Activated naive CD8-positive, alpha-beta T cell treated with anti-CD3 and anti-CD28 coated beads, Interleukin-2, amount 50 U/mL, for 24 hours (primary cell): ENCODE measurements around the gene RBPJL.

Experiments used
- ATAC-seq: fragments of 150-1000 bp; cut with Tn5 transposase; one replicate; pipeline ENCODE4 v1.10.0; 2021
- DNase-seq: peaks from one replicate; pipeline ENCODE4 v3.0.0; 2021
- H3K27ac Mint-ChIP-seq: one replicate; pipeline ENCODE4 v1.8.0; 2021; ENCODE audit warnings: mild to moderate bottlenecking, mixed read lengths
- H3K27me3 Mint-ChIP-seq: one replicate; pipeline ENCODE4 v1.8.0; 2021; ENCODE audit warnings: mixed read lengths
- H3K36me3 Mint-ChIP-seq: one replicate; pipeline ENCODE4 v1.8.0; 2021; ENCODE audit warnings: low read depth, mixed read lengths
- H3K4me1 Mint-ChIP-seq: one replicate; pipeline ENCODE4 v1.8.0; 2021; ENCODE audit warnings: mixed read lengths
- H3K4me3 Mint-ChIP-seq: one replicate; pipeline ENCODE4 v1.8.0; 2021; ENCODE audit warnings: mild to moderate bottlenecking, moderate library complexity, mixed read lengths
- H3K9me3 Mint-ChIP-seq: one replicate; pipeline ENCODE4 v1.8.0; 2021; ENCODE audit warnings: mixed read lengths

The RBPJL gene

DNA sequence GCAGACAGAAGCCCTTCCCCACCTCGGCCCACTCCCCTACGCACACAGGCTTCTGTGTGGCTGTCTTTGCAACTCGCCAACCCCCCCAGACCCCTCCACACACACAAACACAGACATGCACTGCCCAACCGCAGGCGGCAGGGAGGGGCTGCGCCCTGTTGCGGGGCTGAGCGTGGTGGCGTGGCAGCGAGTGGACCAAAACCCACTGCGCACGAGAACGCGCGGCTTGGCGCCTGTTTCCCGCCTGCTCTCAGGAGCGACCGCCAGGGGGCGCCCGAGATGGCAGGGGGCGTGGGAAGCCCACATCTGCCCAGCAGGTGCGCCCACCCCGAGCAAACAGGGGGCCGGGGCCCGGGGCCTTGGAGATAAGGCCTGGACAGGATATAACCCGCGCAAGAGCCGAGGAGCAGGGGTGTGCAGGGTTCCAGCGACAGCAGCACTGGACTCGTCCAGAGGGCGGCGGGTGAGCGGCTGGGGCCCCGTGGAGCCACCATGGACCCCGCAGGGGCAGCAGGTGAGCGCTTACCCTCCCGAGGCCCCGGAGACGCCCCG, at the start of gene RBPJL:
RBPJL (plus strand) TSS at position 410 of the 552 bp plus-strand sequence; CDS start at position 493, 83 bp downstream.
- peak; percentile 72 for DNase-seq
- no peak for ATAC-seq
- Mint-ChIP-seq H3K36me3 (no peaks in the 10 kb centered on the region), H3K27me3 (peaks cover 65% of the 10 kb centered on the region), H3K27ac (no peak within 1 kb of the TSS), H3K4me3 (no peak within 1 kb of the TSS), H3K4me1 (peaks cover 27% of the 10 kb centered on the region), H3K9me3 (no peaks in the 10 kb centered on the region)

DNA sequence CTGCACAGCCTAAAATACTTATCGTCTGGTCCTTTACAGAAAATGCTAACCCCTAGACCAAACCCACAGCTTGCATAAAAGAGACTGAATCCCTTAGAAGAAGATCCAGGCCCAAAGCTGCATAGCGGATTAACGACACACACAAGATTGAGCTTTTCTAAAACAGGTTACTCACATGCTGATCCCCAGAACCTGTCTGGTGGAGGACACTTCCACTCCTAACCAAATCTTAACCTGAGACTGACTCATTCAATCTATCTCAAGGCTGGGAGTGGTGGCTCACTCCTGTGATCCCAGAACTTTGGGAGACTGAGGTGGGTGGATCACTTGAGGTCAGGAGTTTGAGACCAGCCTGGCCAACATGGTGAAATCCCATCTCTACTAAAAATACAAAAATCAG, 49.5 kb upstream of the RBPJL start:
- no peak overlapping the region for H3K4me3 Mint-ChIP-seq

DNA sequence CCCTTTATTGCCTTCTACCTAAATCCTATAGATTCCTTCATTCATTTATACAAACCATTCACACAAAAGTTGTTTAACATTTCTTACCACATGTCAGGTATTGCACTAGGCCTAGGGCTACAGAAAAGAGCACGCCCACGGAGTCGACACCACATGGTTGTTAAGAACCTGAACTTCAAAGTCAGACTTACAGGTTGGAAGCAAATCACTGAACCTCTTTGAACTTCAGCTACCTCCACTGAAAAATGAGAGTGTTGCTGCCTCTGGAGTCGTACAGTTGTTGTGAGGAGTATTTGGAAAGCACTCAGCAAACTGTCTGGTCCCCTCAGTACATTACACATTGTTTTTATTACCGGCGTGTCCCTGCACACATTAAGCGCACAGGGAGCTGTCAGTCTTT, 48.9 kb upstream of the RBPJL start:
- ATAC-seq = no peak
- H3K4me3 Mint-ChIP-seq = no peak overlapping the region
- H3K9me3 Mint-ChIP-seq = no peaks in the 10 kb centered on the region
- no peak overlapping the region for H3K27ac Mint-ChIP-seq
- H3K27me3 Mint-ChIP-seq = peaks cover 21% of the 10 kb centered on the region
- no peaks in the 10 kb centered on the region for H3K36me3 Mint-ChIP-seq
- no peak for DNase-seq
- H3K4me1 Mint-ChIP-seq = no peaks in the 10 kb centered on the region

More for the DNA sequence above, 49.5 kb upstream of the RBPJL start:
- no peaks in the 10 kb centered on the region for H3K4me1 Mint-ChIP-seq
- no peaks in the 10 kb centered on the region for H3K9me3 Mint-ChIP-seq
- no peak overlapping the region for H3K27ac Mint-ChIP-seq
- DNase-seq (no peak), ATAC-seq (no peak)
- H3K27me3 Mint-ChIP-seq = peaks cover 22% of the 10 kb centered on the region
- no peaks in the 10 kb centered on the region for H3K36me3 Mint-ChIP-seq

GRCh38 chr20:45258259-45258658, 48.4 kb upstream of the RBPJL start:
- no peak overlapping the region for H3K27ac Mint-ChIP-seq

GRCh38 chr20:45258664-45259063, 48.0 kb upstream of the RBPJL start:
- Mint-ChIP-seq H3K36me3 (no peaks in the 10 kb centered on the region), H3K27ac (no peak overlapping the region), H3K9me3 (no peaks in the 10 kb centered on the region), H3K4me3 (no peak overlapping the region), H3K27me3 (peaks cover 23% of the 10 kb centered on the region), H3K4me1 (no peaks in the 10 kb centered on the region)
- ATAC-seq (no peak), DNase-seq (no peak)

More at GRCh38 chr20:45258259-45258658, 48.4 kb upstream of the RBPJL start:
- Mint-ChIP-seq H3K9me3 (no peaks in the 10 kb centered on the region), H3K27me3 (peaks cover 23% of the 10 kb centered on the region), H3K4me1 (no peaks in the 10 kb centered on the region), H3K4me3 (no peak overlapping the region), H3K36me3 (no peaks in the 10 kb centered on the region)
- DNase-seq (no peak), ATAC-seq (no peak)

DNA sequence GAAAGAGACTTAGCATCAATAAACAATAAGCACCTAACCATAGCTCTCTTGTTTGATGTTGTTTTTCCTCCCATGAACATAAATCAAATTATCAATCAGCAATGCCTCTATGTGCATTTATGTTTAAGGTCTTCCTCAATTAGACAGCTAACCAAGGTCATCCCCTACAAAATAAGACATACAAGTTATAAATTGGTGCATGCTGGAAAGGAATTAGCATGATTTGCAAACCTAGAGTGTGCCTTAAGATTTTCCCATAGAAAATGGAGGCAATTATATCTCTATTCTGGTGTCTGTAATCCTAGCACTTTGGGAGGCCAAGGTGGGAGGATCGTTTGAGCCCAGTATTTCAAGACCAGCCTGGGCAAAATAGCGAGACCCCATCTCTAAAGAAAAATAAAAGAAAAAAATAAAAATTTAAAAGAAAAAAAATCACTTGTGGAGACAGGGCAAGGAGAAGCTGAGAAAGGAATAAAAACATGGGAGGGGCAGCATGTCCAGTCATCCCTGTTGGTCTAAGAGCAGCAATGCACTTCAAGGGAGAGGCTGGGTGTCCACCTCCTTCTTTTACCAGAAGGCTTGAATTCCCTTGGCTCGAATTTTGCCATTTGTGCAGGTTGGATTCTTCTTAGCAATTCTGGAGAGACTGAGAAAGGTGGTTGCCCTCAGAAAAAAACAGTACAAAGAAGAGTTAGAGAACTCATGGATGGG, 42.9 kb upstream of the RBPJL start:
- H3K36me3 Mint-ChIP-seq = no peaks in the 10 kb centered on the region
- no peaks in the 10 kb centered on the region for H3K9me3 Mint-ChIP-seq
- H3K27me3 Mint-ChIP-seq = peaks cover 25% of the 10 kb centered on the region
- H3K4me1 Mint-ChIP-seq = no peaks in the 10 kb centered on the region
- ATAC-seq (no peak), DNase-seq (no peak)
- H3K27ac Mint-ChIP-seq = no peak overlapping the region
- no peak overlapping the region for H3K4me3 Mint-ChIP-seq

GRCh38 chr20:45266977-45267376, 39.7 kb upstream of the RBPJL start:
- Mint-ChIP-seq H3K4me1 (no peaks in the 10 kb centered on the region), H3K9me3 (no peaks in the 10 kb centered on the region), H3K27ac (no peak overlapping the region), H3K27me3 (peaks cover 28% of the 10 kb centered on the region), H3K36me3 (no peaks in the 10 kb centered on the region), H3K4me3 (no peak overlapping the region)
- no peak for ATAC-seq
- no peak for DNase-seq

- ATAC-seq (no peak), DNase-seq (no peak)
- Mint-ChIP-seq H3K27ac (no peak overlapping the region), H3K36me3 (no peaks in the 10 kb centered on the region), H3K27me3 (peaks cover 24% of the 10 kb centered on the region), H3K4me3 (no peak overlapping the region), H3K9me3 (no peaks in the 10 kb centered on the region), H3K4me1 (no peaks in the 10 kb centered on the region)
Observed at GRCh38 chr20:45268531-45268930, 38.1 kb upstream of the RBPJL start.

GRCh38 chr20:45269056-45269455, 37.6 kb upstream of the RBPJL start:
- Mint-ChIP-seq H3K27ac (no peak overlapping the region), H3K4me3 (no peak overlapping the region), H3K36me3 (no peaks in the 10 kb centered on the region), H3K9me3 (no peaks in the 10 kb centered on the region), H3K4me1 (no peaks in the 10 kb centered on the region), H3K27me3 (peaks cover 26% of the 10 kb centered on the region)
- DNase-seq (no peak), ATAC-seq (no peak)

DNA sequence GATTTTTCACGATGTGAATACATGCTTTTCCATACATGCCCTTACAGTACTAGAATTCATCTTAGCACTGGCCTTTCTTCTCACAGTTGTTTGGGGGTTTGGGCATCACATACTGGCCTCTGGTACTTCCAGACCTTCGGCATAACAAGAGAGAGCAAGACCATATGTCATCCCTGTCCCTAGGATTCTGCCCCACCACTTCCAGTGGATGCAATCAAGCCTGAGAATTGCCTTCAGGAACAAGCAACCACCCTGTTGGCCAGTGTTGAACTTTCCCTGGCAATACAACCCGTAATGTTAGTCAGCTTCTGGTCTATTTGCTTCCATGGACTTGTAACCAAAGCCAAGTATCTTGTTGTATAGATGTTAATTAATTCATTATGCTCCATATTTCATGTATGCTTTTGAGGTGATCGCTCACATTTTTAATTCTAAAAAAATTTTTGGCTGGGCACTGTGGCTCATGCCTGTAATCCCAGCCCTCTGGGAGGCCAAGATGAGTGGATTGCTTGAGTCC, 36.8 kb upstream of the RBPJL start:
- DNase-seq (no peak), ATAC-seq (no peak)
- no peaks in the 10 kb centered on the region for H3K4me1 Mint-ChIP-seq
- H3K27me3 Mint-ChIP-seq = peaks cover 29% of the 10 kb centered on the region
- H3K36me3 Mint-ChIP-seq = no peaks in the 10 kb centered on the region
- H3K9me3 Mint-ChIP-seq = no peaks in the 10 kb centered on the region
- no peak overlapping the region for H3K4me3 Mint-ChIP-seq
- no peak overlapping the region for H3K27ac Mint-ChIP-seq

GRCh38 chr20:45275338-45275737, 31.3 kb upstream of the RBPJL start:
- Mint-ChIP-seq H3K9me3 (no peaks in the 10 kb centered on the region), H3K27me3 (peaks cover 33% of the 10 kb centered on the region), H3K27ac (no peak overlapping the region), H3K4me3 (no peak overlapping the region), H3K4me1 (no peaks in the 10 kb centered on the region), H3K36me3 (no peaks in the 10 kb centered on the region)
- ATAC-seq (no peak), DNase-seq (no peak)

DNA sequence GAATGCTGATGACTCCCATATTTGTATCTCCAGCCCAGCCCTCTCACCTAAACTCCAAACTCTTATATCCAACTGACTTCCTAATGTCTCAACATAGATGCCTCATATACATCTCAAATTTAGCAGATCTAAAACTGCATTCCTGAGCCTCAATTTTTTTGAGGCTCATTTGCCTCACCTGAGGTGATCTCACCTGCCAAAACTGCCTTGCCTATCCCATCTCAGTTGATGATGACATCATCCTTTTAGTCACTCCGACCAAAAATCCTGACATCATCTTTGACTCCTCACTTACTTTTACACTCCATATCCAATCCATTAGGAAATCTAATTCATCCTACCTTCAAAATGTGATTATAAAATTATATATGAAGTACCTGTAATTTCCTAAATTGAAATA, 26.6 kb upstream of the RBPJL start:
- DNase-seq = no peak
- peaks cover 30% of the 10 kb centered on the region for H3K27me3 Mint-ChIP-seq
- no peak overlapping the region for H3K27ac Mint-ChIP-seq
- no peak overlapping the region for H3K4me3 Mint-ChIP-seq
- no peaks in the 10 kb centered on the region for H3K4me1 Mint-ChIP-seq
- H3K9me3 Mint-ChIP-seq = no peaks in the 10 kb centered on the region
- H3K36me3 Mint-ChIP-seq = no peaks in the 10 kb centered on the region
- ATAC-seq = no peak

- Mint-ChIP-seq H3K4me1 (no peaks in the 10 kb centered on the region), H3K4me3 (no peak overlapping the region), H3K27me3 (peaks cover 22% of the 10 kb centered on the region), H3K9me3 (no peaks in the 10 kb centered on the region), H3K27ac (no peak overlapping the region), H3K36me3 (no peaks in the 10 kb centered on the region)
- DNase-seq = no peak
- no peak for ATAC-seq
Observed at GRCh38 chr20:45282700-45283550, 23.7 kb upstream of the RBPJL start.

DNA sequence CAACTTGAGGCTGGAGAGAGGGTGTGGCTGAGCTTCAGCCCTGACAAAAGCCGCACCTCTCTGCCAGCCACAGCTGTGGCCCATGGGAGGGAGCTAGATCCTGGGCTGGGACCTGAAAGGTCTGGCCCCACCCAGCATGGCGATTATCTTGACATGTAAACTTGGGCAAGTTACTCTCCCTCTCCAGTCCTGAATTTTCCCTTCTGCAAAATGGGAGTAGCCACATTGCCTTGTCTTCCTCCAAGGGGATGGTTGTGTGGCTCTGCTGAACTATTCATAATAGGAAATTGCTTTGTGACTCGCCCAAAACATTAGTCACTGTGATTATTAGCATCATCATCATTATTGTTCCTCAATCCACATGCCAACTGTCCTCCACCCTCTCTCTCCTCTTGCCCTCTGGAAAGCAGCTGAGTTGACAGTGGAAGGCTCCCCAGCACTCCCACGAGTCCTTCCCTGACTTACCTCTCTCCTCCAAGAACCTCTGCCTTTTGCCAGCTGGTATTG, 23.0 kb upstream of the RBPJL start:
- no peaks in the 10 kb centered on the region for H3K4me1 Mint-ChIP-seq
- H3K27me3 Mint-ChIP-seq = peaks cover 22% of the 10 kb centered on the region
- H3K27ac Mint-ChIP-seq = no peak overlapping the region
- ATAC-seq = no peak
- no peaks in the 10 kb centered on the region for H3K9me3 Mint-ChIP-seq
- no peak overlapping the region for H3K4me3 Mint-ChIP-seq
- H3K36me3 Mint-ChIP-seq = no peaks in the 10 kb centered on the region
- DNase-seq = no peak
